ENCODE measurements around the gene TSPOAP1.

TSPOAP1 gene

GRCh38 chr17:58277107-58277801, 51.3 kb downstream of the TSPOAP1 start:
- DNase-seq (ENCODE audit: low spot score), result no peak

- no peak for DNase-seq (ENCODE audit: low spot score)
These were observed 52.2 kb downstream of the TSPOAP1 start for GRCh38 chr17:58276423-58276822.

- no peak for DNase-seq (ENCODE audit: low spot score)
These were observed 53.2 kb downstream of the TSPOAP1 start for GRCh38 chr17:58275417-58275816.

GRCh38 chr17:58273453-58274104, 55.0 kb downstream of the TSPOAP1 start:
- DNase-seq (ENCODE audit: low spot score), result no peak

GRCh38 chr17:58272367-58273280, 56.0 kb downstream of the TSPOAP1 start:
- no peak for DNase-seq (ENCODE audit: low spot score)

GRCh38 chr17:58271216-58271931, 57.2 kb downstream of the TSPOAP1 start:
- no peak for DNase-seq (ENCODE audit: low spot score)

- DNase-seq (ENCODE audit: low spot score), result no peak
These were observed 57.9 kb downstream of the TSPOAP1 start for GRCh38 chr17:58270476-58271215.

- DNase-seq (ENCODE audit: low spot score), result no peak
These were observed 58.9 kb downstream of the TSPOAP1 start for GRCh38 chr17:58269557-58270291.

- DNase-seq (ENCODE audit: low spot score), result no peak
These were observed 59.6 kb downstream of the TSPOAP1 start for GRCh38 chr17:58268774-58269556.

- no peak for DNase-seq (ENCODE audit: low spot score)
These were observed 60.3 kb downstream of the TSPOAP1 start for GRCh38 chr17:58268326-58268725.

- DNase-seq (ENCODE audit: low spot score), result no peak
These were observed 61.0 kb downstream of the TSPOAP1 start for GRCh38 chr17:58267347-58268324.

GRCh38 chr17:58265902-58266875, 62.4 kb downstream of the TSPOAP1 start:
- no peak for DNase-seq (ENCODE audit: low spot score)

GRCh38 chr17:58265271-58265670, 63.3 kb downstream of the TSPOAP1 start:
- DNase-seq (ENCODE audit: low spot score), result no peak

- no peak for DNase-seq (ENCODE audit: low spot score)
These were observed 64.0 kb downstream of the TSPOAP1 start for GRCh38 chr17:58264407-58265103.

GRCh38 chr17:58263773-58264172, 64.8 kb downstream of the TSPOAP1 start:
- DNase-seq (ENCODE audit: low spot score), result no peak

- DNase-seq (ENCODE audit: low spot score), result no peak
These were observed 66.4 kb downstream of the TSPOAP1 start for GRCh38 chr17:58262149-58262548.

GRCh38 chr17:58254803-58255202, 73.8 kb downstream of the TSPOAP1 start:
- no peak for DNase-seq (ENCODE audit: low spot score)
